GM21447 (cell line): ENCODE results near the gene PEX14.

Source experiments
- ATAC-seq: cut with Tn5 transposase; IDR thresholded peaks from one replicate; pipeline ENCODE4 v1.9.1; 2021; ENCODE audit not compliant: unreplicated experiment

Gene PEX14

GRCh38 chr1:10615332-10615731 is 140.6 kb downstream of the PEX14 start:
- no peak for ATAC-seq

GRCh38 chr1:10615932-10616671 is 141.4 kb downstream of the PEX14 start:
- no peak for ATAC-seq

GRCh38 chr1:10616696-10617095 is 141.9 kb downstream of the PEX14 start:
- ATAC-seq, result no peak

- ATAC-seq, result no peak
These were observed 142.6 kb downstream of the PEX14 start for GRCh38 chr1:10617318-10617717.

- no peak for ATAC-seq
These were observed 143.5 kb downstream of the PEX14 start for GRCh38 chr1:10617931-10618885.

- no peak for ATAC-seq
These were observed 146.0 kb downstream of the PEX14 start for GRCh38 chr1:10620776-10621175.

GRCh38 chr1:10621906-10622305 is 147.2 kb downstream of the PEX14 start:
- ATAC-seq, result no peak

GRCh38 chr1:10622910-10623685 is 148.3 kb downstream of the PEX14 start:
- no peak for ATAC-seq

- ATAC-seq, result no peak
These were observed 149.0 kb downstream of the PEX14 start for GRCh38 chr1:10623686-10624145.

GRCh38 chr1:10624256-10625050 is 149.7 kb downstream of the PEX14 start:
- no peak for ATAC-seq

GRCh38 chr1:10625076-10625475 is 150.3 kb downstream of the PEX14 start:
- ATAC-seq, result no peak

- ATAC-seq, result no peak
These were observed 150.8 kb downstream of the PEX14 start for GRCh38 chr1:10625554-10625953.

- ATAC-seq, result no peak
These were observed 151.5 kb downstream of the PEX14 start for GRCh38 chr1:10626131-10626731.

GRCh38 chr1:10626791-10627410 is 152.2 kb downstream of the PEX14 start:
- ATAC-seq, result no peak

GRCh38 chr1:10628685-10629084 is 153.9 kb downstream of the PEX14 start:
- ATAC-seq, result no peak

- no peak for ATAC-seq
These were observed 154.5 kb downstream of the PEX14 start for GRCh38 chr1:10629091-10629815.

- ATAC-seq, result no peak
These were observed 155.2 kb downstream of the PEX14 start for GRCh38 chr1:10629816-10630571.

- ATAC-seq, result no peak
These were observed 155.9 kb downstream of the PEX14 start for GRCh38 chr1:10630661-10631120.
